ENCODE measurements around the gene UPK3A.
"Not testable (repeated sequence)": the region's sequence is repeated elsewhere in the genome, so short reads cannot be mapped to it uniquely, and the experiment has no call there.

Gene UPK3A

GRCh38 chr22:45310331-45310976, 25.7 kb downstream of the UPK3A start:
- no peak for DNase-seq

- DNase-seq, result no peak
Measured at GRCh38 chr22:45310977-45311531, 26.3 kb downstream of the UPK3A start.

GRCh38 chr22:45312415-45312814, 27.7 kb downstream of the UPK3A start:
- DNase-seq, result no peak

- no peak for DNase-seq
Measured at GRCh38 chr22:45312856-45313255, 28.1 kb downstream of the UPK3A start.

- DNase-seq, result no peak
Measured at GRCh38 chr22:45314054-45314721, 29.4 kb downstream of the UPK3A start.

GRCh38 chr22:45314786-45315185, 30.0 kb downstream of the UPK3A start:
- DNase-seq, result no peak

GRCh38 chr22:45316796-45317526, 32.2 kb downstream of the UPK3A start:
- DNase-seq, result no peak

- DNase-seq, result no peak
Measured at GRCh38 chr22:45317551-45318167, 32.9 kb downstream of the UPK3A start.

GRCh38 chr22:45318168-45318557, 33.4 kb downstream of the UPK3A start:
- peak; percentile 68 for DNase-seq

GRCh38 chr22:45318558-45319323, 34.0 kb downstream of the UPK3A start:
- DNase-seq, result no peak

- DNase-seq, result no peak
Measured at GRCh38 chr22:45319324-45319685, 34.6 kb downstream of the UPK3A start.

GRCh38 chr22:45320357-45320976, 35.7 kb downstream of the UPK3A start:
- DNase-seq, result no peak

- no peak for DNase-seq
Measured at GRCh38 chr22:45321827-45322226, 37.1 kb downstream of the UPK3A start.

GRCh38 chr22:45322873-45323525, 38.2 kb downstream of the UPK3A start:
- no peak for DNase-seq

GRCh38 chr22:45323695-45324094, 38.9 kb downstream of the UPK3A start:
- DNase-seq, result no peak

GRCh38 chr22:45324311-45324711, 39.6 kb downstream of the UPK3A start:
- DNase-seq, result no peak

GRCh38 chr22:45328261-45328660, 43.5 kb downstream of the UPK3A start:
- DNase-seq, result not testable (repeated sequence)

GRCh38 chr22:45328822-45329529, 44.2 kb downstream of the UPK3A start:
- DNase-seq, result no peak

- peak; percentile 11 for DNase-seq
Measured at GRCh38 chr22:45329530-45329936, 44.8 kb downstream of the UPK3A start.

- DNase-seq, result no peak
Measured at GRCh38 chr22:45330548-45330947, 45.8 kb downstream of the UPK3A start.

- no peak for DNase-seq
Measured at GRCh38 chr22:45331486-45331885, 46.7 kb downstream of the UPK3A start.
